HG02623 (cell line): ENCODE results near the gene VDAC1.

Source experiments
- ATAC-seq: cut with Tn5 transposase; IDR thresholded peaks from one replicate; pipeline ENCODE4 v1.9.1; 2021; ENCODE audit warnings: moderate library complexity; ENCODE audit not compliant: unreplicated experiment

Gene VDAC1

GRCh38 chr5:133930061-133930812 is 74.5 kb downstream of the VDAC1 start:
- peak; percentile 52 for ATAC-seq

- no peak for ATAC-seq
Measured at GRCh38 chr5:133928587-133929393, 76.0 kb downstream of the VDAC1 start.

GRCh38 chr5:133927300-133928180 is 77.2 kb downstream of the VDAC1 start:
- ATAC-seq, result no peak

GRCh38 chr5:133926489-133927299 is 78.1 kb downstream of the VDAC1 start:
- ATAC-seq, result no peak

- ATAC-seq, result no peak
Measured at GRCh38 chr5:133925866-133926488, 78.8 kb downstream of the VDAC1 start.

GRCh38 chr5:133925269-133925668 is 79.5 kb downstream of the VDAC1 start:
- ATAC-seq, result no peak

GRCh38 chr5:133924221-133924920 is 80.4 kb downstream of the VDAC1 start:
- no peak for ATAC-seq

GRCh38 chr5:133921979-133922378 is 82.8 kb downstream of the VDAC1 start:
- ATAC-seq, result no peak
